GM18526 (cell line): Measurements from ENCODE around the gene HCN2.

Experiments used
- POLR2A ChIP-seq: IDR thresholded peaks from 3 replicates; pipeline ENCODE4 v1.6.1; 2011; ENCODE audit not compliant: insufficient read length; ENCODE audit errors: extremely low read depth

HCN2 gene

GRCh38 chr19:560121-560520, 29.6 kb upstream of the HCN2 start:
- TF ChIP-seq POLR2A, result no peak

DNA sequence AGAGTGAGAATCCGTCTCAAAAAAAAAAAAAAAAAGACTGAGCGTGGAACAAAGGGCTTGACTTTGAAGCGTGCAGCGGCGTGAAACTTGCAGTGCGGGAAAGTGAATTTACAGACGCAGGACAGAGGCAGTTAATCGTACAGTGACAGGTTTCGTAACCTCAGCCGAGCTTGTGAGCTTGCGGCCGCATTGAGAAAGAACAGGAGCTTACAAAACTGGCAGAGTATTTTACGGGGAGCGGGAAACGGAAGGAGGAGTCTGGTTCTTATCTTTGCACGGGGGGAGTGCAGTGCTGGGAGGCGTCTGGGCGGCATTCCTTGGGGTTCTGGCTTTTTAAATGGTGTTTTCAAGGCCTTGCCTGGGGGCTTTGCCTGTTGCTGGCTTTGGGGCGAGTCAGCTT, 23.3 kb upstream of the HCN2 start:
- no peak for TF ChIP-seq POLR2A

GRCh38 chr19:566844-567243, 22.8 kb upstream of the HCN2 start:
- no peak for TF ChIP-seq POLR2A

DNA sequence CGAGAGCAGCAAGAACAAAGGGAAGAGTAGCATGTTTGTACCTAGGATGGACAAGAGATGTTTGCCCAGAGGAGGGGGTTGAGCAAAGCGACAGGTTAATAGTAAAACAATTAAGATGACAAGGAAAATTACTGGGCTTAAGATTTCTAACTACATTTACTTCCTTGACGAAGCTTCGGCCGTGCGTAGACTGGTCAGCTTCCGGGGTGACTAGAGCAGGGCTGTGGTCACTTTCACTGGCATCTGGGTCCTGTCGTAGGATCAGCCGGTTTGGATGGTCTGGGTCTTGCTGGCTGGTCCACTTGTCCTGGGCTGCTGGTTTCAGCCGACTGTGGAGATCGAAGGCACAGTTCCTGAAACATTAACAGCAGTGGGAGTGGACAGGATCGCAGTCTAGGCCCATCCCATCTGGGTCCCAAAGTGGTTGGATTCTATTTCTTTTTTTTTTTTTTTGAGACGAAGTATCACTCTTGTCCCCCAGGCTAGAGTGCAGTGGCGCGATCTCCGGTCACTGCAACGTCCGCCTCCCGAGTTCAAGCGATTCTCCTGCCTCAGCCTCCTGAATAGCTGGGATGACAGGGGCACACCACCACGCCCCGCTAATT, 22.3 kb upstream of the HCN2 start:
- no peak for TF ChIP-seq POLR2A

DNA sequence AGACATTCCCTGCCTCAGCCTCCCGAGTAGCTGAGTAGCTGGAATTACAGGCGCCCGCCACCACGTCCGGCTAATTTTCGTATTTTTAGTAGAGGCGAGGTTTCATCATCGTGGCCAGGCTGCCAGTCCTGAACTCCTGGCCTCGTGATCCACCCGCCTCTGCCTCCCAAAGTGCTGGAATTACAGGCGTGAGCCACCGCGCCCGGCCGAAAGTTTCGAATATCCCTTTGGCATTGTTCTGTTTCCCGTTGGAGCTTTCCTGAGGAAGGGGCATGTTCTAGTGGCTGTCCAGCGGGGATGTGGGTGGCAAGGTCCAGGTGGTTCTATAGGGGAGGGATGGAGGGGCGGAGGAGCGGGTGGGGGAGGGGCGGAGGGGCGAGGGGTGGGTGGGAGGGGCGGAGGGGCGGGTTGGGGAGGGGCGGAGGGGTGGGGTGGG, 19.4 kb upstream of the HCN2 start:
- TF ChIP-seq POLR2A, result no peak

DNA sequence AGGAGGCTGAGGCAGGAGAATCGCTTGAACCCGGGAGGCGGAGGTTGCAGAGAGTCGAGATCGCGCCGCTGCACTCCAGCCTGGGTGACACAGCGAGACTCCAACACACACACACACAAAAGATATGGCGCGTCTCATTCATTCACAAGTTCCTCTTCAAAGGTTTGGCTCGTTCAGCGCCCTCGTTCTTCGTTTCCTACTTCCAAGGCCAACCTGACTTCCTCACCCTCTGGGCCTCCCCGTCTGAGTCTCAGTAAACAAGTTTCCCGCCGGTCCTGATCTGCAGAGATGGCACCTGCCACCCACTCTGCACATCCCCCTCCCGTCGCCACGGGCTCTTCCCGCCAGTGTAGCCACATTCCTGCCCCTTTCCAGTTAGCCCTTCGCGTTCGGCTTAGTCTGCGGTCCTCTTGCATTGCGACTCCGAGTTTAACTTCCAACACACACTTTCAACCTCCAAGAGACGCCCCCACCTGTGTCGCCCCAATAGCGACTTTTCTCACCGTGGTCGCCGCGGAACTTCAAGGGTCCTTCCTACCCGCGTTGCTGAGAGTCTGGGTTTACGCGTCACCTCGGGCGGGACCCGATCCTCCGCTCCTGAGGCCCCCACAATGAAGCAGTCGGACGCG, 18.6 kb upstream of the HCN2 start:
- TF ChIP-seq POLR2A, result peak; percentile 37

GRCh38 chr19:571566-571974, 18.1 kb upstream of the HCN2 start:
- TF ChIP-seq POLR2A, result no peak

GRCh38 chr19:572140-572742, 17.4 kb upstream of the HCN2 start, which contains the start of gene BSG:
Gene BSG (plus strand): TSS chr19:572596. CDS start chr19:572635, 39 bp downstream.
- peak; percentile 99 for TF ChIP-seq POLR2A

DNA sequence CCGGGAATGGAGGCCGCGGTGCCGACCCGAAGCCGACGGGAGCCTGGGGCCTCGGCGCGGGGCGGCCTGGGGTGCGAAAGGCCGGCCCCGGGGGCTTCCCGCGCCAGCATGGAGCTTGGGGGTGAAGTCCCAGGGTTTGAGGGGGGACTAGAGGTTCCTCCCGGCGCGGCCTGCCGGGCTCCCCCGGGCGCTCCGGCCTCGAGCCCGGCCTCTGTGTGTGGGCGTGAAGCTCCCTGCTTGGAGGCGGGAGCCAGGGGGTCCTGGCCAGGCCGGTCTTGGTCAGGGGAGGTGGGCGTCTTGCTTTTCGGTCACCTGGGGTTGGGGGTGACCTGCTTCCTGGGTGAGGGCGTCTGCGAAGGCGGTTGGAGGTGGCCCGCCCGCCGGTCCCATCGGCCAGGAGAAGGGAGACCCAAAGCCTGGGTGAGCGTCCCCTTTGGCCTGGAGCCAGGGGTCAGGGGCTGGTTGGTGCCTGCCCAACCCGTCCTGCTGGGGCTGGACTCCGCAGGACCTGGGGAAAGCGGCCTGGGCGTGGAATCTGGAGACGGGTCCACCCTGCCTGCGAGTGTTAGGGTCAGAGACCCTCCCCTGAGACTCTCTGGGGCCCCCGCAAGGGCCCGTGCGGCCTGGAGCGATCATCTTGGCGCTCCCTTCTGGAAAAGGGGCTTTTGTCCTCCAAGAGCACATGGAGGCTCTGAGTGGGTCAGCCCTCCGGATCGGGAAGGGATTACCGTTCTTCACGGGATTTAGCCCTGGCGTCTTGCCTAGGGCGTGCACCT, 16.8 kb upstream of the HCN2 start:
- no peak for TF ChIP-seq POLR2A

DNA sequence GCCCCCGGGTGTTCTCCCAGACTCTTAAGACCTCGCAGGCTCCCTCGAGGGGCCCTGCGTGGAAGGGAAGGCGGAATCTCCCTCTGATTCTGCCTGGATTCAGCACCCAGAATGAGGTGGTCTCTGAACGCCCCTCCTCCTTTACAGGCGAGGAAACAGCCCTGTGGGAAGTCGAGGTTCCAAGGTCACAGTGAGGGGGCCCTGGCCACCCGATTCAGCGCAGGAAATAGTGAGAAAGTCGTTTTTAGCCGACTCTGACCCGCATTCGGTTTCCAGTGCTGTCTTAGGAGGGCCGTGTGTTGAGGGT, 16.2 kb upstream of the HCN2 start:
- TF ChIP-seq POLR2A, result no peak

- TF ChIP-seq POLR2A, result no peak
Observed at GRCh38 chr19:574658-575526, 14.8 kb upstream of the HCN2 start.

GRCh38 chr19:575527-576506, 13.9 kb upstream of the HCN2 start:
- TF ChIP-seq POLR2A, result no peak

DNA sequence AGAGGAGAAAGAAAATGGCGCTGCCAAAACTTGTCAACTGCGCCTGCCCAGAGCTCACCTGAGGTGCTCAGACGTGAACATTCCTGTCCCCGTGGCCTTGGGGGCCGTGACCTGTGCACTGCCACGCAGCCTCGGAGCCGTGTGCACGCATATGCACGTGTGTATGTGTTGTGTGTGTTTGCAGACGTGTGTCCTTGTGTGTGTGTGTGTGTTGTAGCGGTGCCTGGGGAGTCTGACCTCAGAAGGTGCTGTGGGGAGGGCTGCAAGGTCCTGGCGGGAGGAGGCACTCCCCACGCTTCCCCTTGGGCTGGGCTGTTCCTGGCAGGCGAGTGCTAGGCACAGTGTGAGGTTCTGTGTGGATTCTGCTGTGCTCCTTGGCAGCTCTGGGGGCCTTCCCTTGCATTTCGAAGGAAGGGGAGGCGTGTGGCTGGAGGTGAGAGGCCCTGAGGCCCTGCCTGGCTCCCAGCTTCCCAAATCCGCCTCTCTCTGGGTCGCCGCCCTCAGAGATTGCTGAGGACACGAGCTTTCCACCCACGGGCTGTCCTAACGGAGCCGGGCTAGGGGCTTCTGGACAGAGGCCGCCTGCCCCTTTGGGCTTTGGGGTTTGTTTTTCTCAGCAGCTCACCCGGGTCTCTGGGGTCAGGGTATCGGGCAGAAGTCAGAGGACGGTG, 12.8 kb upstream of the HCN2 start:
- no peak for TF ChIP-seq POLR2A
